Type B pancreatic cell (in vitro differentiated cells): ENCODE data around the gene PRSS3. TPM values are rescaled to one million over a fixed set of nuclear protein-coding genes. Genes with fewer than 3 reads are reported as not detected.
A peak's percentile ranks its signal among the peaks of the same experiment; 100 is the strongest.
"Not testable (repeated sequence)": the region's sequence is repeated elsewhere in the genome, so short reads cannot be mapped to it uniquely, and the experiment has no call there.

Experiments used
- DNase-seq: peaks from one replicate; pipeline ENCODE4 v3.0.0; 2021; ENCODE audit warnings: mixed read lengths; ENCODE audit not compliant: unreplicated experiment; ENCODE audit errors: extremely low spot score
- H3K27ac Mint-ChIP-seq: 2 replicates; pipeline ENCODE4 v1.8.0; 2021; ENCODE audit warnings: mild to moderate bottlenecking, mixed read lengths
- H3K27me3 Mint-ChIP-seq: 2 replicates; pipeline ENCODE4 v1.8.0; 2021; ENCODE audit warnings: mixed read lengths
- H3K36me3 Mint-ChIP-seq: 2 replicates; pipeline ENCODE4 v1.8.0; 2021; ENCODE audit warnings: mixed read lengths
- H3K4me1 Mint-ChIP-seq: one replicate; pipeline ENCODE4 v1.8.0; 2021; ENCODE audit warnings: mixed read lengths; ENCODE audit not compliant: unreplicated experiment
- H3K4me3 Mint-ChIP-seq: 2 replicates; pipeline ENCODE4 v1.8.0; 2021; ENCODE audit warnings: mild to moderate bottlenecking, mixed read lengths
- H3K9me3 Mint-ChIP-seq: 2 replicates; pipeline ENCODE4 v1.8.0; 2021; ENCODE audit warnings: mixed read lengths
- total RNA-seq: library from RNA; stranded (reverse); gene quantifications from 2 replicates; pipeline ENCODE4 v1.2.1, GENCODE V29; 2021; ENCODE audit warnings: low replicate concordance
- TF ChIP-seq, protein P1 (sequence below): fragments of 200-600 bp; sonication (generic); conservative IDR thresholded peaks from 2 replicates; pipeline ENCODE4 v1.5.0; 2021; ENCODE audit warnings: antibody characterized with exemption, mild to moderate bottlenecking

Gene PRSS3
- total RNA-seq, 1 donor from 2014 or later, result not detected

DNA sequence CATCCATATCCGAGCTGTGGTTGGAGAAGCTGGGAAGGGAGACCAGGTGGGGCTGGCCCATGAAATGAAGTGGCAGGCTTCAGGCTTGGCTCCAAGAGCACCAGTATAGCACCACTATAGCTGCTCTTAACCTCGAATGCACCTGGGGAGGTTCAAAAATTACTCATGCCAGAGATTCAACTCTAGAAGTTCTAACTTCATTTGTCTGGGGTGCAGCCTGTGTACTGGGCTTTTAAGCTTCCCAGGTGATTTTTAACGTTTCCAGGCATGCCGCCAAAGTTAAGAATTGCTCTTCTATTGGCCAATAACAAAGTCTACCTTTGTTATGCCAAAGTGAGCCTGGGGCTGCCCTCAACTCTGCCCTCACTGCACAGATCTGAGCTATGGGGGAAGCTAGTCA is 458 bp downstream of the PRSS3 start:
- Mint-ChIP-seq H3K9me3 (no peaks in the 10 kb centered on the region), H3K36me3 (no peaks in the 10 kb centered on the region), H3K4me1 (no peaks in the 10 kb centered on the region), H3K27me3 (peaks cover 14% of the 10 kb centered on the region), H3K4me3 (no peak overlapping the region), H3K27ac (no peak overlapping the region)
- no peak for DNase-seq
- TF ChIP-seq, protein P1, sequence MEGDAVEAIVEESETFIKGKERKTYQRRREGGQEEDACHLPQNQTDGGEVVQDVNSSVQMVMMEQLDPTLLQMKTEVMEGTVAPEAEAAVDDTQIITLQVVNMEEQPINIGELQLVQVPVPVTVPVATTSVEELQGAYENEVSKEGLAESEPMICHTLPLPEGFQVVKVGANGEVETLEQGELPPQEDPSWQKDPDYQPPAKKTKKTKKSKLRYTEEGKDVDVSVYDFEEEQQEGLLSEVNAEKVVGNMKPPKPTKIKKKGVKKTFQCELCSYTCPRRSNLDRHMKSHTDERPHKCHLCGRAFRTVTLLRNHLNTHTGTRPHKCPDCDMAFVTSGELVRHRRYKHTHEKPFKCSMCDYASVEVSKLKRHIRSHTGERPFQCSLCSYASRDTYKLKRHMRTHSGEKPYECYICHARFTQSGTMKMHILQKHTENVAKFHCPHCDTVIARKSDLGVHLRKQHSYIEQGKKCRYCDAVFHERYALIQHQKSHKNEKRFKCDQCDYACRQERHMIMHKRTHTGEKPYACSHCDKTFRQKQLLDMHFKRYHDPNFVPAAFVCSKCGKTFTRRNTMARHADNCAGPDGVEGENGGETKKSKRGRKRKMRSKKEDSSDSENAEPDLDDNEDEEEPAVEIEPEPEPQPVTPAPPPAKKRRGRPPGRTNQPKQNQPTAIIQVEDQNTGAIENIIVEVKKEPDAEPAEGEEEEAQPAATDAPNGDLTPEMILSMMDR, result no peak

DNA sequence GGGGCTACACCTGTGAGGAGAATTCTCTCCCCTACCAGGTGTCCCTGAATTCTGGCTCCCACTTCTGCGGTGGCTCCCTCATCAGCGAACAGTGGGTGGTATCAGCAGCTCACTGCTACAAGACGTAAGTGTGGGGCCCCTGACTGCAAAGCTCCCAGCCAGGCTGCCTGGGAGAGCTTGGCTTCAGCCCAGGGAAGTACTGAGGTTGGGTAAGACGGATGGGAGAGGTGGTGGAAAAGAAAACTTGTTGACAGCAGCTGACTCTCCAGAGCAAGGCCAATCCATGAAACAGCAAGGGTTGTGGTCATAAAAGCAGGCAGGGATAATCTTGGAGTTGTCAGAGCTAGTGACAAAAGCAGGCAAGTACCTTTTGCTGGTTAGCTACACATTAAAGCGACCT is 1.3 kb downstream of the PRSS3 start:
- not testable (repeated sequence) for H3K4me3 Mint-ChIP-seq, H3K36me3 Mint-ChIP-seq, H3K4me1 Mint-ChIP-seq, DNase-seq, H3K9me3 Mint-ChIP-seq, H3K27ac Mint-ChIP-seq
- H3K27me3 Mint-ChIP-seq, result peaks cover 15% of the 10 kb centered on the region

DNA sequence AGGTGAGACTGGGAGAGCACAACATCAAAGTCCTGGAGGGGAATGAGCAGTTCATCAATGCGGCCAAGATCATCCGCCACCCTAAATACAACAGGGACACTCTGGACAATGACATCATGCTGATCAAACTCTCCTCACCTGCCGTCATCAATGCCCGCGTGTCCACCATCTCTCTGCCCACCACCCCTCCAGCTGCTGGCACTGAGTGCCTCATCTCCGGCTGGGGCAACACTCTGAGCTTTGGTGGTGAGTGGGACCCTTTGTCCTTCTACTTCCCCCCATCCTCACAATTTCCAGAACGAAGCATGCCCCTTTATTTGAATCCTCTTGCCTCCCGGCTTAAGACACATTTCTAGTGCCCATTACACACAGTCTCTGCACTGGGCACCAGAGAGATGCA is 2.5 kb downstream of the PRSS3 start:
- TF ChIP-seq, protein P1, result no peak
- Mint-ChIP-seq H3K36me3 (no peaks in the 10 kb centered on the region), H3K9me3 (no peaks in the 10 kb centered on the region), H3K27me3 (peaks cover 15% of the 10 kb centered on the region), H3K27ac (no peak overlapping the region), H3K4me3 (no peak overlapping the region), H3K4me1 (no peaks in the 10 kb centered on the region)
- DNase-seq, result no peak

DNA sequence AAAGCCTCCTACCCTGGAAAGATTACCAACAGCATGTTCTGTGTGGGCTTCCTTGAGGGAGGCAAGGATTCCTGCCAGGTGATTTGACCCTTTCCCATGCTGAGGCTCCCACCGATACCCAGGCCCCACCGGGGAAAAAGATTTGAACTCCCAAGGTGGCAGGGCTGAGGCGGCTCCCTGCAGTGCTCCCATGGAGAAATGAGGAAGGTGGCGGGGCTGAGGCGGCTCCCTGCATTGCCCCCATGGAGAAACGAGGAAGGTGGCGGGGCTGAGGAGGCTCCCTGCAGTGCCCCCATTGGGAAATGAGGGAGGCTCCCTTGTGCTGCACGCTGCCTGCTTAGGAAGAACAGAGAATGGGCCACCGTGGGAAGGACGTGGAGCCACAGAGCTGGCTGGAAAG is 3.2 kb downstream of the PRSS3 start:
- Mint-ChIP-seq H3K36me3 (no peaks in the 10 kb centered on the region), H3K27ac (no peak overlapping the region), H3K4me1 (no peaks in the 10 kb centered on the region), H3K4me3 (no peak overlapping the region), H3K9me3 (no peaks in the 10 kb centered on the region), H3K27me3 (peaks cover 15% of the 10 kb centered on the region)
- TF ChIP-seq, protein P1, result no peak
- no peak for DNase-seq

DNA sequence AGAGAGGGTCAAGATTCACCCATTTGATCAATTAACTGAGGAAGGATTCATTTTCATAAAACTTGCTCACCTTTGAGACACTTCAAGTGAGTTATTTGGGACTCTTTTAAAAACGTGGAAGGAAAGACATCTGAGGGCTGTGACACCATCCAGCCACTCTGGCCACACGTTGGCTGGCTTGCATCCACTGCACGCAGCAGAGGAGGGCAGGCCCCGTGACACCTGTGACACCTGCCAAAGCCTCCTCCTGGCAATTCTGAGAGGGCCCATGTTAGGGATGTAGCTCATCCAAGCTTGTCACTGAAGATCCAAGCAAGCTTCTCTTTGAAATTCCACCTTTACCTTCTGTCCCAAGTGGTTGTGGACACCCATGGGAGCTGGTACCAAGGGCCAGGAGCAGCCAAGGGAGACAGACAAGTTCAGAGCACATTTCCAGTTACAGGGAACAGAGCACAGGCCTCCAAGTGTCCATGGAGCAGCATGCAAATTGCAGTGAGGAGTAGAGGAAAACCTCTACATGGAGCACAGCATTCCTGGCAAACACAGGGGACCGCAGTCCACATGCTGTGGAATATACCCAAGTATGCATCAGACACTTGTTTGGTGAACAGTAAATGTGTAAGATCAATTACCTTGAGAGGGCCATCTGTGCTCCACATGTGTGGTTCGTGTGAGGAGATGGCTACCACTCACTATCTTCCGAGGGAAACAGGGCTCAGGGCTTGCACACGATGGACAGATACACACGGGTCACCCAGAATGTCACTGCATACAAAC is 4.8 kb downstream of the PRSS3 start:
- no peaks in the 10 kb centered on the region for H3K9me3 Mint-ChIP-seq
- H3K27me3 Mint-ChIP-seq, result peaks cover 15% of the 10 kb centered on the region
- TF ChIP-seq, protein P1, result no peak
- H3K4me1 Mint-ChIP-seq, result no peaks in the 10 kb centered on the region
- no peaks in the 10 kb centered on the region for H3K36me3 Mint-ChIP-seq
- no peak for DNase-seq
- H3K27ac Mint-ChIP-seq, result no peak overlapping the region
- H3K4me3 Mint-ChIP-seq, result no peak overlapping the region

DNA sequence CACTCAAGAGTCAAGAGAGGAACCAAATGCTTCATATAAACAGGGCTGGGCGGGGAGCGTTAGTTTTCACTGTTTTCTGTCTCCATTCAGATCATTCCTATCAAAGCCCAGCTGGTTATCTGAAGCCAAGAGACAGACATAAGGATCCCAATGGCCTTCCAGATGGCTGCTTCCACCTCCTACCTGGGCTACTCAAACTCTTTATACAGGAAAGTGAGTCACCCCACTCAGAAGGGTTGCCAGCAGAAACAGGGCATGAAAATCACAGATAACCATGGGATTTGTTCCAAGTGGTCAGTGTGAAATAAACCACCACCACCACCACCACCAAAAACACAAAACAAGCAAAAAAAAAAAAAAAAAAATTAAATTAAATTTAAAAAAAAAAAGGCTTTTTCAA is 5.5 kb downstream of the PRSS3 start:
- Mint-ChIP-seq H3K27ac (no peak overlapping the region), H3K4me3 (no peak overlapping the region), H3K36me3 (no peaks in the 10 kb centered on the region), H3K4me1 (no peaks in the 10 kb centered on the region), H3K27me3 (peaks cover 15% of the 10 kb centered on the region), H3K9me3 (no peaks in the 10 kb centered on the region)
- no peak for DNase-seq
- TF ChIP-seq, protein P1, result no peak

DNA sequence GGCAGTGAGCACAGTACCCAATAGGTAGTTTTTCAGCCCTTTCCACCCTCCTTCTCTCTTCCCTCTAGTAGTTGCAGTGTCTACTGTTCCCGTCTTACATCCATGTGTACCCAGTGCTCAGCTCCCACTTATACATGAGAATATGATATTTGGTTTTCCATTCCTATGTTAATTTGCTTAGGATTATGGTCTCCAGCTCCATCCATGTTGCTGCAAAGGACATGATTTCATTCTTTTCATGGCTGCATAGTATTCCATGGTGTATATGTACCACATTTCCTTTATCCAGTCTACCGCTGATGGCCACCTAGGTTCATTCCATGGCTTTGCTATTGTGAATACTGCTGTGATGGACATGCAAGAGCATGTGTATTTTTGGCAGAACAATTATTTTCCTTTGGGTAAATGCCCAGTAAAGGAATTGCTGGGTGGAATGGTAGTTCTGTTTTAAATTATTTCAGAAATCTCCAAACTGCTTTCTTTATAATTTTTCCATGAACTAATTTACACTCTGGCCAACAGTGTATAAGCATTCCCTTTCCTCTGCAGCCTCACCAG is 6.7 kb downstream of the PRSS3 start:
- H3K9me3 Mint-ChIP-seq, H3K27ac Mint-ChIP-seq, DNase-seq, H3K4me3 Mint-ChIP-seq, H3K4me1 Mint-ChIP-seq, H3K36me3 Mint-ChIP-seq: not testable (repeated sequence)
- H3K27me3 Mint-ChIP-seq, result peaks cover 14% of the 10 kb centered on the region

DNA sequence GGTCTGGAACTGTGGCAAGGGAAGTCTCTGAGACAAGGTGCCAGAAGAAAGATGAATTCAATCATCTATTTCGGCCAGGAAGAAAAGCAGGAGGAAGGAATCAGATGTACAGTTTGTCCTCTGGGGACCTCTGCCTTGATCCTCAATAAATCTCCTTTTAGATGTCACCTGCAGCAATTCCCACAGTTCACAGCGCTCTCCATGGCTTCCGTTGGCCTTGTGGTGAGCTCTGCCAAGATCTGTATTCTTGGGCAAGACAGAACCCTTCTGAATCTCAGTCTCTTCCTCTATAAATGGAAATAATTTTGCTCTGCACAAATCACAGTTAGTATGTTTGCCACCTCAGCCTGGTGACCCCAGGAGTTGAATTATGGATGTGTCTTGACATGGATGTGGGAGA is 8.8 kb downstream of the PRSS3 start:
- peaks cover 10% of the 10 kb centered on the region for H3K4me1 Mint-ChIP-seq
- not testable (repeated sequence) for H3K27me3 Mint-ChIP-seq, DNase-seq, H3K36me3 Mint-ChIP-seq, H3K27ac Mint-ChIP-seq, H3K4me3 Mint-ChIP-seq, H3K9me3 Mint-ChIP-seq

DNA sequence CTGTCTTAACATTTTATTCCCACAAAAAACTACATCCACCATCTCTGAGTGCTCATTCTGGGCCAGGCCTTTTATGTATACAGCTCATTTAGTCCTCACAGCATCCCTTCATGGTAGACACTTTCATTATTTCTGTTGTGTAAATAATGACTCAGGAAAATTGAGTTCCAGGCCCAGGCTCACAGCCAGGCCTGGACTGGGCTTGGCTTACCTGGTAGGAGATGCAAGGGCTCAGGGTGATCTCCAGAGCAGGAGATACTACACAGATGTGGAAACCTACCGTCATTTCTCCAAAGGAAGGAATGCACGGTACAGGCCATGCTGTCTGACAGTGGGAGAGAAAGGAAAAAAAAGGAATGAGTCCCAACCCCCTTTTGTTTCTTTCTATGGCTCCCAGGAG is 11.8 kb downstream of the PRSS3 start:
- H3K27me3 Mint-ChIP-seq, H3K4me3 Mint-ChIP-seq, H3K36me3 Mint-ChIP-seq, H3K9me3 Mint-ChIP-seq, DNase-seq: not testable (repeated sequence)
- peaks cover 14% of the 10 kb centered on the region for H3K4me1 Mint-ChIP-seq
- H3K27ac Mint-ChIP-seq, result peak overlapping the region; percentile 86
